ENCODE data around the gene LSMEM2.
A peak's percentile ranks its signal among the peaks of the same experiment; 100 is the strongest.

Gene LSMEM2

GRCh38 chr3:50278880-50279224 lies at the start of gene LSMEM2:
TSS of gene LSMEM2 (plus strand) at chr3:50279087. CDS start at chr3:50279114, 27 bp downstream.
- Mint-ChIP-seq H3K27me3 (peaks cover 43% of the 10 kb centered on the region), H3K4me3 (no peak within 1 kb of the TSS), H3K9me3 (no peaks in the 10 kb centered on the region), H3K4me1 (peaks cover 19% of the 10 kb centered on the region), H3K27ac (ENCODE audit: low read depth) (no peak within 1 kb of the TSS), H3K36me3 (ENCODE audit: insufficient read depth) (peaks cover 4% of the 10 kb centered on the region)
- ATAC-seq (replicated peaks; ENCODE audit: extremely low read depth, poor library complexity, severe bottlenecking) = no peak
- DNase-seq (ENCODE audit: low spot score in 2 of 2) = no peak

GRCh38 chr3:50229490-50229889 lies 49.4 kb upstream of the LSMEM2 start:
- Mint-ChIP-seq H3K4me3 (peak overlapping the region; percentile 40), H3K36me3 (ENCODE audit: insufficient read depth) (peaks cover 5% of the 10 kb centered on the region), H3K4me1 (peaks cover 51% of the 10 kb centered on the region), H3K27ac (ENCODE audit: low read depth) (no peak overlapping the region), H3K27me3 (no peaks in the 10 kb centered on the region), H3K9me3 (no peaks in the 10 kb centered on the region)
- DNase-seq (ENCODE audit: low spot score in 2 of 2) (no peak), ATAC-seq (replicated peaks; ENCODE audit: extremely low read depth, poor library complexity, severe bottlenecking) (no peak)

GRCh38 chr3:50230104-50230793 lies 48.6 kb upstream of the LSMEM2 start:
- no peak for ATAC-seq (replicated peaks; ENCODE audit: extremely low read depth, poor library complexity, severe bottlenecking)
- no peak overlapping the region for H3K4me3 Mint-ChIP-seq
- H3K9me3 Mint-ChIP-seq = no peaks in the 10 kb centered on the region
- H3K27ac Mint-ChIP-seq (ENCODE audit: low read depth) = no peak overlapping the region
- H3K27me3 Mint-ChIP-seq = no peaks in the 10 kb centered on the region
- H3K4me1 Mint-ChIP-seq = peaks cover 51% of the 10 kb centered on the region
- peaks cover 5% of the 10 kb centered on the region for H3K36me3 Mint-ChIP-seq (ENCODE audit: insufficient read depth)
- no peak for DNase-seq (ENCODE audit: low spot score in 2 of 2)

GRCh38 chr3:50230794-50231125 lies 48.1 kb upstream of the LSMEM2 start:
- H3K9me3 Mint-ChIP-seq = no peaks in the 10 kb centered on the region
- H3K36me3 Mint-ChIP-seq (ENCODE audit: insufficient read depth) = peaks cover 7% of the 10 kb centered on the region
- H3K27me3 Mint-ChIP-seq = no peaks in the 10 kb centered on the region
- H3K4me3 Mint-ChIP-seq = no peak overlapping the region
- no peak for DNase-seq (ENCODE audit: low spot score in 2 of 2)
- H3K4me1 Mint-ChIP-seq = peaks cover 56% of the 10 kb centered on the region
- no peak overlapping the region for H3K27ac Mint-ChIP-seq (ENCODE audit: low read depth)
- ATAC-seq (replicated peaks; ENCODE audit: extremely low read depth, poor library complexity, severe bottlenecking) = no peak

- no peaks in the 10 kb centered on the region for H3K9me3 Mint-ChIP-seq
- no peak for DNase-seq (ENCODE audit: low spot score in 2 of 2)
- no peak overlapping the region for H3K27ac Mint-ChIP-seq (ENCODE audit: low read depth)
- peaks cover 50% of the 10 kb centered on the region for H3K4me1 Mint-ChIP-seq
- ATAC-seq (replicated peaks; ENCODE audit: extremely low read depth, poor library complexity, severe bottlenecking) = no peak
- no peaks in the 10 kb centered on the region for H3K27me3 Mint-ChIP-seq
- H3K4me3 Mint-ChIP-seq = no peak overlapping the region
- peaks cover 12% of the 10 kb centered on the region for H3K36me3 Mint-ChIP-seq (ENCODE audit: insufficient read depth)
Measured at GRCh38 chr3:50231581-50231980, 47.3 kb upstream of the LSMEM2 start.

GRCh38 chr3:50232303-50232702 lies 46.6 kb upstream of the LSMEM2 start:
- DNase-seq (ENCODE audit: low spot score in 2 of 2) = no peak
- Mint-ChIP-seq H3K9me3 (no peaks in the 10 kb centered on the region), H3K4me3 (no peak overlapping the region), H3K4me1 (peaks cover 50% of the 10 kb centered on the region), H3K27me3 (no peaks in the 10 kb centered on the region), H3K27ac (ENCODE audit: low read depth) (no peak overlapping the region), H3K36me3 (ENCODE audit: insufficient read depth) (peaks cover 19% of the 10 kb centered on the region)
- ATAC-seq (replicated peaks; ENCODE audit: extremely low read depth, poor library complexity, severe bottlenecking) = no peak

- DNase-seq (ENCODE audit: low spot score in 2 of 2) = no peak
- no peak for ATAC-seq (replicated peaks; ENCODE audit: extremely low read depth, poor library complexity, severe bottlenecking)
- Mint-ChIP-seq H3K36me3 (ENCODE audit: insufficient read depth) (peaks cover 25% of the 10 kb centered on the region), H3K4me3 (no peak overlapping the region), H3K9me3 (no peaks in the 10 kb centered on the region), H3K27me3 (no peaks in the 10 kb centered on the region), H3K27ac (ENCODE audit: low read depth) (no peak overlapping the region), H3K4me1 (peaks cover 47% of the 10 kb centered on the region)
Measured at GRCh38 chr3:50233176-50233575, 45.7 kb upstream of the LSMEM2 start.

GRCh38 chr3:50235716-50236483 lies 43.0 kb upstream of the LSMEM2 start, which contains the start of gene GNAI2:
TSS of gene GNAI2 (plus strand) at chr3:50236204. CDS start at chr3:50236336, 132 bp downstream.
- ATAC-seq (replicated peaks; ENCODE audit: extremely low read depth, poor library complexity, severe bottlenecking) (peak; percentile 94), DNase-seq (ENCODE audit: low spot score in 2 of 2) (peak; percentile 95 to 99)
- Mint-ChIP-seq H3K27me3 (no peaks in the 10 kb centered on the region), H3K4me1 (peaks cover 51% of the 10 kb centered on the region), H3K27ac (ENCODE audit: low read depth) (peak within 1 kb of the TSS; percentile 95), H3K9me3 (no peaks in the 10 kb centered on the region), H3K4me3 (peak within 1 kb of the TSS; percentile 99), H3K36me3 (ENCODE audit: insufficient read depth) (peaks cover 31% of the 10 kb centered on the region)

GRCh38 chr3:50236484-50237132 lies 42.3 kb upstream of the LSMEM2 start:
- Mint-ChIP-seq H3K4me3 (peak overlapping the region; percentile 99), H3K27me3 (no peaks in the 10 kb centered on the region), H3K27ac (ENCODE audit: low read depth) (peak overlapping the region; percentile 95), H3K4me1 (peaks cover 54% of the 10 kb centered on the region), H3K9me3 (no peaks in the 10 kb centered on the region), H3K36me3 (ENCODE audit: insufficient read depth) (peaks cover 32% of the 10 kb centered on the region)
- DNase-seq (ENCODE audit: low spot score in 2 of 2) = no peak
- ATAC-seq (replicated peaks; ENCODE audit: extremely low read depth, poor library complexity, severe bottlenecking) = no peak

GRCh38 chr3:50237133-50237651 lies 41.7 kb upstream of the LSMEM2 start:
- peak overlapping the region; percentile 99 for H3K4me3 Mint-ChIP-seq
- H3K27me3 Mint-ChIP-seq = no peaks in the 10 kb centered on the region
- ATAC-seq (replicated peaks; ENCODE audit: extremely low read depth, poor library complexity, severe bottlenecking) (no peak), DNase-seq (ENCODE audit: low spot score in 2 of 2) (no peak)
- H3K4me1 Mint-ChIP-seq = peaks cover 60% of the 10 kb centered on the region
- H3K9me3 Mint-ChIP-seq = no peaks in the 10 kb centered on the region
- peak overlapping the region; percentile 95 for H3K27ac Mint-ChIP-seq (ENCODE audit: low read depth)
- peaks cover 31% of the 10 kb centered on the region for H3K36me3 Mint-ChIP-seq (ENCODE audit: insufficient read depth)

GRCh38 chr3:50237754-50238548 lies 40.9 kb upstream of the LSMEM2 start:
- no peaks in the 10 kb centered on the region for H3K27me3 Mint-ChIP-seq
- H3K4me1 Mint-ChIP-seq = peaks cover 68% of the 10 kb centered on the region
- ATAC-seq (replicated peaks; ENCODE audit: extremely low read depth, poor library complexity, severe bottlenecking) (peak; percentile 54), DNase-seq (ENCODE audit: low spot score in 2 of 2) (peak; percentile 69 to 74)
- peaks cover 31% of the 10 kb centered on the region for H3K36me3 Mint-ChIP-seq (ENCODE audit: insufficient read depth)
- no peaks in the 10 kb centered on the region for H3K9me3 Mint-ChIP-seq
- peak overlapping the region; percentile 95 for H3K27ac Mint-ChIP-seq (ENCODE audit: low read depth)
- peak overlapping the region; percentile 99 for H3K4me3 Mint-ChIP-seq

- Mint-ChIP-seq H3K4me3 (peak overlapping the region; percentile 99), H3K27me3 (no peaks in the 10 kb centered on the region), H3K4me1 (peaks cover 63% of the 10 kb centered on the region), H3K27ac (ENCODE audit: low read depth) (peak overlapping the region; percentile 95), H3K36me3 (ENCODE audit: insufficient read depth) (peaks cover 33% of the 10 kb centered on the region), H3K9me3 (no peaks in the 10 kb centered on the region)
- no peak for DNase-seq (ENCODE audit: low spot score in 2 of 2)
- ATAC-seq (replicated peaks; ENCODE audit: extremely low read depth, poor library complexity, severe bottlenecking) = no peak
Measured at GRCh38 chr3:50238549-50239026, 40.3 kb upstream of the LSMEM2 start.
